IgD-negative memory B cell (primary cell): ENCODE results near the gene SLX4. TPM values are rescaled to one million over a fixed set of nuclear protein-coding genes. Genes with fewer than 3 reads are reported as not detected.
A peak's percentile ranks its signal among the peaks of the same experiment; 100 is the strongest.

ENCODE experiments used
- H3K27ac Mint-ChIP-seq, 3 donors: one replicate each; pipeline ENCODE4 v1.8.0; 2020 to 2022; ENCODE audit warnings: mild to moderate bottlenecking in 3 of 3, mixed read lengths in 3 of 3, moderate library complexity in 1 of 3
- H3K27me3 Mint-ChIP-seq: one replicate; pipeline ENCODE4 v1.8.0; 2021; ENCODE audit warnings: mixed read lengths
- H3K36me3 Mint-ChIP-seq: one replicate; pipeline ENCODE4 v1.8.0; 2020; ENCODE audit warnings: mild to moderate bottlenecking, mixed read lengths
- H3K4me1 Mint-ChIP-seq, 3 donors: one replicate each; pipeline ENCODE4 v1.8.0; 2020 to 2022; ENCODE audit warnings: mixed read lengths in 3 of 3, mild to moderate bottlenecking in 1 of 3
- H3K4me3 Mint-ChIP-seq, 4 donors: one replicate each; pipeline ENCODE4 v1.8.0; 2020 to 2022; ENCODE audit warnings: mild to moderate bottlenecking in 4 of 4, mixed read lengths in 4 of 4, moderate library complexity in 3 of 4
- H3K9me3 Mint-ChIP-seq, 3 donors: one replicate each; pipeline ENCODE4 v1.8.0; 2020 to 2021; ENCODE audit warnings: mixed read lengths in 3 of 3, mild to moderate bottlenecking in 1 of 3
- polyA plus RNA-seq: library from polyadenylated mRNA; unstranded; fragments of 300-500 nt; fragmentation: Illumina TruSeq; gene quantifications from one replicate; pipeline ENCODE4 v1.2.3, GENCODE V29; 2021

The SLX4 gene
- polyA plus RNA-seq, 1 donor from 2014 or later: 1.4 TPM

DNA sequence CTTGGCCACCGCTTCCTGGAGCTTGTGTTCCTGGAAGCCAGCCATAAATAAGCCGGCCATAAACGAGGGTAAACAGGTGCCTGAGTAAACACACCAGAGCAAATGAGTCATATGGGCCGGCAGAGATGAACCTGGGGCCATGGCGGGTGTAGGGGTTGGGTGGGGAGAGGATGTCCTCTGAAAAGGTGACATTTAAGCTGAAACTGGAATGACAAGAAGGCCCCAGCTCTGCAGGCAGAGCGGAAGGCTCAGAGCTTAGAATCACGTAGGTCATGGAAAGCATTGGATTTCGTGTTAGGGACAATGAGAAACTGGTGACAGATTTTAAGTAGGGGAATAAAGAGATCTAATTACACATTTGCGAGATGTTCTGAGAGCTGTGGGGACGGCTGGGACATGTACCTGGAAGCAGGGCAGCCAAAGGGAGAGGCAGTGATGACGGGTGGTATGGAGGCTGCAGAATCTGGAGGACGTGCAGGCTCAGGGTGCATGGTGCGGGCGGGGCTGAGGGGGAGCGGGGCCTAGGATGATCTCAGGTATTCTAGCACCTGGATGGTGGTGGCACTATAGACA lies 35.0 kb upstream of the SLX4 start:
- no peaks in the 10 kb centered on the region for H3K9me3 Mint-ChIP-seq
- no peak overlapping the region for H3K4me3 Mint-ChIP-seq
- peaks cover 1% of the 10 kb centered on the region for H3K36me3 Mint-ChIP-seq
- H3K4me1 Mint-ChIP-seq: peaks cover 0 to 3% (median 0%) of the 10 kb centered on the region in 3 donors
- H3K27me3 Mint-ChIP-seq: no peaks in the 10 kb centered on the region
- H3K27ac Mint-ChIP-seq: no peak overlapping the region

DNA sequence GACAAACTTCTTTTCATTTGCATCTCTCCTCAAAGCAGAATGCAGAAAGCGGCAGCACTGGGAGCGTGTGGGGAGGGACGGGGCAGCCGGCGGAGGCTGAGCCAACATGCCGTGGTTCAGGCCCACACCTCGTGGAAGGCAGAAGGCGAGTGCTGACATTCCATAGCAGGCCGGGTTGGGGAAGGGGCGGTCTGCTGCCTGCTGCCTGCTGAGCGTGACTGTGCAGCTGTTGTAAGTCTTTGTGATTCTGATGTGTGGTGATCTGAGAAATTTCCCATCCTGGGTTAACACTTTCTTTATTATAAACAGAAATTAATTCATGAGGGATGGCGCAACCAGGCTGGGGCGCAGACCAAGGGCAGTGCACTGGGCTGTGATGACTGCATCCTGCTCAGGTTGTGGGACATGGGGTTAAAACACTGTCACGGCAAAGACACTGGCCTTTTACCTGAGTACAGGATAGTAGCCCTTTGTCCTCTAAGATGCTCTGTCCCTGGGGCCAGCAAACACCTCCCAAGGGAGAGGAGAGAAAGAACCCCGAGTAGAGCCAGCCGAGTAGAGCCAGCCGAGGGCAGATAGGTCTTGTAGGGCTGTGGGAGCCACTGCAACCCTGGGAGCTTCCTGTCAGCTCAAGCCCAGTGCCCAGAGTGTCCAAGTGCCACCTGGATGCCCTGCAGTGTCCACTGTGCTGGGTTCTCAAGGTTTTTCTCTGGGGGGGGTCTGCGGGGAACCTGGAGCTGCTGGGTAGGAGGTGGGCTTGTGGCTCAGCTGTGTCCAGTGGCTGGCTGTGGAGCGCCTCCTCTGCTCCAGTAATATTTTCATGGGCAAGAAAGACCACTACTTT lies 34.3 kb upstream of the SLX4 start:
- H3K4me1 Mint-ChIP-seq: peaks cover 0 to 3% (median 0%) of the 10 kb centered on the region in 3 donors
- peak overlapping the region in 1 of 4 donors; percentile 54 for H3K4me3 Mint-ChIP-seq
- no peak overlapping the region for H3K27ac Mint-ChIP-seq
- no peaks in the 10 kb centered on the region for H3K9me3 Mint-ChIP-seq
- H3K36me3 Mint-ChIP-seq: peaks cover 1% of the 10 kb centered on the region
- no peaks in the 10 kb centered on the region for H3K27me3 Mint-ChIP-seq

DNA sequence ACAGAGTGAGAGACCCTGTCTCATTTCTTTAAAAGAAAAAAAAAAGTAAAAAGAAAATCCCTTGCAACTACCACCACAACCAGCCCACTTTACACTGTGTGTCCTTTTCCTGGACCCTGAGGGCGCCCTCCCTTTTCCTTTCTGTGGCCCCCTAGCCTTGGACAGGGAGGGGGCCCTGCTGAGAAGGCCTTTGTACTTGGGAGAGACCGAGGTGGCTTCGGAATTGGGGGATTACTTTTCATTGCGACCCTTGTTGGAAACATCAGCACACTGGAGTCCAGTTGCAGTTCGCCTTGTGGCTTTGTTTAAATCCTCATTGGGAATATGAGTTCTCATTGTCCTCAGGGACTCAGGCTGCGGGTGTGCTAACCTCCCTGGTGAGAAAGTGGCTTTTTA lies 33.7 kb upstream of the SLX4 start:
- no peaks in the 10 kb centered on the region for H3K27me3 Mint-ChIP-seq
- H3K9me3 Mint-ChIP-seq: no peaks in the 10 kb centered on the region

DNA sequence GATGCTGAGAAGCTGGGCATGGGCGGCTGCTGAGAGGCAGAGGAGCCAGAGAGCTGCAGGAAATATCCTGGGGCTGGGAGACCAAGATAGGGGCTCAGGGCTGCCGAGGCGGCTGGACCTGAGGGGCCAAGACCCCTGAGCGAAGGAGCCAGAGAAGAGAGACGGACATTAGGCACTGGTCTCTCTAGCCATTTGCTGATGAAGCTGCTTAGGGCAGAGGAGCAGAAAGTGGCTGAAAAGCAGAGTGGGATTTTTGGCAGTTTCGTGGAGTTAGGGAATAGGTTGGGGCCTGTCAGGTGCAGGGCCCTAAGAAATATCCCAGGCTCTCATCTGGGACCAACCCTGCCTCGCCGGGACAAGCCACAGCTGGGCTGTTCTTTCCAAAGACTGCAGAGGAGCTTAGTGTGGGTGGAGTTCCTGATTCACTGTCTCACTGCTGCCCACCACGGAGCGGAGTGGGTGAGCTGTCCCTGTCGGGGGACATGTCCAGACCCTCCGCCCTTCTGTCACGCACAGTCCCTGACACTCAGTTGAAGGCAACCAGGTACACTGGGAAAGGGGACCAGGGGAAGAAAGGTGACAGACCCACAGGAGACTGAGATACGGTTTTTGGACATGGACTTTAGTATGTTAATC lies 31.8 kb upstream of the SLX4 start:
- Mint-ChIP-seq H3K27me3 (no peaks in the 10 kb centered on the region), H3K9me3 (no peaks in the 10 kb centered on the region), H3K4me1 (peaks cover 0 to 5% (median 5%) of the 10 kb centered on the region in 3 donors), H3K36me3 (peaks cover 4% of the 10 kb centered on the region), H3K4me3 (no peak overlapping the region), H3K27ac (no peak overlapping the region)

More for the DNA sequence above, 33.7 kb upstream of the SLX4 start:
- Mint-ChIP-seq H3K4me1 (peaks cover 0 to 5% (median 3%) of the 10 kb centered on the region in 3 donors), H3K36me3 (peaks cover 1% of the 10 kb centered on the region), H3K4me3 (no peak overlapping the region), H3K27ac (no peak overlapping the region)

DNA sequence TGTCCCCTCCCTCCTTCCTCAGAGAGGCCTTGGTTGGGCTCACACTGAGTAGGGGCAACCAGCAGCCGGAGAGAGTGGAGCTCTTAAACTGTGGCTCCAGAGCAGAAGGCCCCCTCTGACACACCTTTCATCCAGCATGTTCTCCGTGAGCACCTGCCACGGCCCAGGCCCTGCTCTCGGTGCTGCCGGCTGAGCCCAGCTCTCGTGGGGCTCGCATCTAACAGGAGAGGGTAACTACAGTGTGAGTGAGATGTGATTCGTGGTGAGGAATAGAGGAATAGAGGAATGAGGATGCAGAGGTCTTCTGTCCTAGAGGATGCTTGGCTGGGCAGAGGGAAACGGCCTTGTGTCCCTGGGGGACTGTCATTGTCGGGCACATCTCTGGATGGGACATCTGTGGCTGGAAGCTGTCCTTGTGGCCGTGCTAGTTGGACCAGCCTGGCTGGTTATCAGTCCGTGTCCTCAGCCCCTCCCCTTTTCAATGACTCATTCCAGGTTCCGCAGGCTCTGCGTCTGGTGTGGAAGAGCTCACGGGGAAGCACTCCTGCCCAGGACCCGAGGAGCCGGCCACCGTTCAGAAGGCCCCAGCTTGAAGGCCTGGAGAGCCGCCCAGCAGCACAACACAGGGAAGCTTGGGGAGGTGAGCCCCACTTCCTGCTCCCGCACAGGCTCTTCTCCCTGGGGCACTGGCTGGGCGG lies 31.1 kb upstream of the SLX4 start:
- Mint-ChIP-seq H3K27ac (no peak overlapping the region), H3K27me3 (no peaks in the 10 kb centered on the region), H3K4me1 (peaks cover 6 to 9% (median 9%) of the 10 kb centered on the region in 3 donors), H3K4me3 (no peak overlapping the region), H3K36me3 (peaks cover 4% of the 10 kb centered on the region), H3K9me3 (no peaks in the 10 kb centered on the region)

DNA sequence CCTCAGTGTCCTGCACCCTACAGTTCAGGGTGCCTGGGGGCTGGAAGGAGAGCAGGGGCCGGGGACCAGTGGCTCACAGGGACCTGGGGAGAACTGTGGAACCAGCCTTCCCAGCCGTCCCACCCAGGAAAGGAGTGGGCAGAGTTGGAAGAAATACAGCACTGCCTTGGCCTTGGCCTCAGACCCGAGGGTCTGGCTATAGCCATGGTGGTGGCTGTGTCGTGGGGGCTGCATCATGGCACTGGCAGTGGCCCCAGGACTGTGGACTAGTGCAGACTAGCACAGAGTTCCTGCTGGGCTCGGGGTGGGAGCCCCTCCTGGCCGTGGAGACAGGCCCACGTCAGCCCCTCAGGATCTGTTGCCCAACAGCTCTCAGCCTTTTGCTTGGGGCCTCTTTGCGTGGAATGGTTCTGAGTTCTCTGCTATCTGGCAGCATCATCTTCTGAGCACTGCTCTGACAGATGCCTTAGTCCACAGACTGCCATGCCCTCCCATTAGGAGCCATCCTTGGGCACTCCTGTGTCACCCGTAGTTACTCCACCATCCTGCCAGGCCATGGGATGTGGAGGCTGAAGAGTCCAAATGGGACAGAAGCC lies 30.5 kb upstream of the SLX4 start:
- Mint-ChIP-seq H3K27ac (no peak overlapping the region), H3K36me3 (peaks cover 4% of the 10 kb centered on the region), H3K4me1 (peaks cover 12 to 15% (median 15%) of the 10 kb centered on the region in 3 donors), H3K9me3 (no peaks in the 10 kb centered on the region), H3K4me3 (no peak overlapping the region), H3K27me3 (no peaks in the 10 kb centered on the region)

DNA sequence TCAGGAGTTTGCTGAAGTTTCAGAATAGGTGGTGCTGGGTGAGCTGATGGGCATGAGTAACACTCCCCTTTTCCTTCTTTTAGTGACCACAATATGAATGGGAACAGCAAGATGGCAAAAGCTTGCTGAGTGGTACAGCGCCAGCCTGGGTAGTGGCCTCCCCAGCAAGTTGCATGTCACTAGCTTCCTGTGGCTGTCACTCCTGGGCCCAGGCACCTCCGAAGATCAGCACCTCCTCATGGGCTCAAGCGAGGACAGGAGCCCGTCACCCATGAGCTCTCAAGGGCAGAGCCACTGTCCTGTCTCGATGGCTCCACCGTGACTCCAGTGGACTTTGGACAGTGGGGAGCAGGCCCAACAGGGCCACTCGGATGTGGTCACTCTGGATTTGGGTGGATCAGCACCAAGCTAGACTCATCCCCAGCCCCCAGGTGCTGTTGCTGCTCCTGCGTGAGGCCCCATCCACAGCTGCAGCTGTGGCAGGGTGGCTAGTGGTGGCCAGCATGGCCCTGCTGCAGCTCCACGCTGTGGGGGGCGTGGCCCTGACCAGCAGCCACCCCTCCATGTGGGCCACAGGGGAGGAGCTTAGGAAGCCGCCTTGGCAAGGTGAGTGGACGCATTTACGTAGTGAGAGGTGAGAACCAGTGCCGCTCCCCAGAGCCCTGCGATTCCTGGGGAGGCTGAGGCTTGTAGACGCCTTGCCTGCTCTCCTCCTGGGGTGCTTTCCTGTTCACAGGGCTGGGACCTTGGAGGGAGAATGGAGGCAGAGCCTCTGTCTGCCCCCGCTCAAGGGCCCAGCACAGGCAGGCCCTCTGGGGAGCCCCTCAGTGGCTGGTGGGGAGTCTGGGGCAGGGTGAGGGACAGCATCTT lies 29.5 kb upstream of the SLX4 start:
- H3K9me3 Mint-ChIP-seq: no peaks in the 10 kb centered on the region
- peaks cover 19% of the 10 kb centered on the region in 3 donors for H3K4me1 Mint-ChIP-seq
- no peak overlapping the region for H3K4me3 Mint-ChIP-seq
- H3K36me3 Mint-ChIP-seq: peaks cover 6% of the 10 kb centered on the region
- H3K27ac Mint-ChIP-seq: no peak overlapping the region
- no peaks in the 10 kb centered on the region for H3K27me3 Mint-ChIP-seq

DNA sequence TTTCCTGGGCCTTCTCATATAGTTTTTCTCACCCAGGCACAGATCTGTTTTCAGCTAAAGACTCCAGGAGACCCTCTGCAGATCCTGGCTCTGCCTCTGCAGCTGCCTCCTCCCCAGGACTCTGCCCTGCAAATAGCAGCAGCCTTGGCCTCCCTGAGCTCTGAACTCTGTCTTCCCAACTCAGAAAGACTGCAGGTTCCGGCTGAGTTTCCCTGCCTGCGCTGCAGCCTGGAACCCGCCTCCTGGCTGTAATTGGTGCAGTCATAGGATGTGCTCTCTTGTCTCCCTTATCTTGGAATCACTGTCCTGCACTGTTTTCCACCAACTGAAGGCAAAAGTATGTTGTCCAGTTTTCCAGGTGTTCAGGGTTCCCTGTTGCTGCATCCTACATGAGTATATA lies 28.8 kb upstream of the SLX4 start:
- Mint-ChIP-seq H3K36me3 (peaks cover 11% of the 10 kb centered on the region), H3K4me1 (peaks cover 20 to 23% (median 21%) of the 10 kb centered on the region in 3 donors), H3K27ac (no peak overlapping the region), H3K9me3 (no peaks in the 10 kb centered on the region), H3K27me3 (no peaks in the 10 kb centered on the region), H3K4me3 (no peak overlapping the region)

DNA sequence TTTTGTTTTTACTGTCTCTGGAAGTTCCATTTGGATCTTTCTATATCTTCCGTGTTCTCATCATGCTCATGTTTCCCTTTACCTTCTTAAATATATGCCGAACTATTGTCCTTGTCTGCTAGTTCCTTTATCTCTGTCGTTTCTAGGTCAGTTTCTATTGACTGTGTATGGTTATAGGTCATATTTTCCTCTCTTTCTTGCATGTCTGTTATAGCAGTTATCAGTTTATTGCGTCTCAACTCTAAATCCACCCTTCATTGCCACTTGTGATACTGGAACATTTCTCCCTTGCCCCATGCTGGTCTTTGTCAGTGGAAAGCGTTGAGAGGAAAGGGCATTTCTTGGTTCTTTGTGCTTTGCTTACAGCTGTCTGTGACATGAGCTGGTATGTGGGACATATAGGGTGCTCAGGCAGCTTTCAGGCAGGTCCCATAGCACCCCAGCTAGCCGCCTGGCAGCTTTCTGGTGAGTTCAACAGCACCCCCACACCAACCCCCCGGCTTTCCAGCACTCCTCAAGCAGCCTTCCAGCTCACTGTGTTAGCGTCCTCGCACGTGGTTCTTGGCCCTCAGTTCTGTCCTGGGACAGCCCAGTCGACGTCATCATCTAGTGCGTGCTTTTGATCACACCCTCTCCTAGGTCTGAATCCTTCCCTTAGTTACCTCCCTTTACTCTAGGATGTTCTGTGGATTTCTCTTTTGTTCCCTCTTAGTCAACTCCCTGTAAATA lies 27.7 kb upstream of the SLX4 start:
- Mint-ChIP-seq H3K27me3 (no peaks in the 10 kb centered on the region), H3K4me3 (peak overlapping the region in 2 of 4 donors; percentile 13 to 56), H3K27ac (no peak overlapping the region), H3K4me1 (peaks cover 20 to 23% (median 21%) of the 10 kb centered on the region in 3 donors), H3K36me3 (peaks cover 11% of the 10 kb centered on the region), H3K9me3 (no peaks in the 10 kb centered on the region)

DNA sequence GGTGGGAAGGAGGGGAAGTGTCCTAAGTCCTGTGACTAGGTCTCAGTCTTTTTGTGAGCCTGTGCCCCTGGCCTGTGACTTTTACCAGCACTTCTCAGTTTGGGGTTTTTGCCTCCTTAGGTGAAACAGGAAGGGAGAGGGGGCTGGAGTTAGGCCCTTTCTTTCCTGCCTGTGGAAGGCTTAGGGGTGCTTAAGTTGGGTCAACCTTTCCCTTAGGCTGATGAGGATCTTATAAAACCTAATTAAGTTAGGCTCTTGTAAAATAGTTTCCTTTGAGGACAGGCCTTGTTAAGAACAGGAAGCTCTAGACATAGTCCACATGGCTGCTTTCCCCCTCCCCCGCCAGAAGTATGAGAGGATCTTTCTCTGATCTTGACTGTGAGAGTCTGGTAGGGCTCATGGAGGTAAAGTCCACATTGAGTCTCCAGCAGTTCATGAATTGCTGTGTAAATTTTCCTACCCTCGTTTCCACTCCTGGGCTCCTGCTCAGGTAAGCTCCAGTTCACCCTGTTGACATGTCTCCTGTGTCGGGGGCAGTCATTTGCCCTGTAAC lies 26.0 kb upstream of the SLX4 start:
- Mint-ChIP-seq H3K4me1 (peaks cover 20 to 23% (median 22%) of the 10 kb centered on the region in 3 donors), H3K4me3 (peak overlapping the region in 2 of 4 donors; percentile 22 to 29), H3K36me3 (peaks cover 10% of the 10 kb centered on the region), H3K9me3 (no peaks in the 10 kb centered on the region), H3K27ac (peak overlapping the region; percentile 49 to 78 (median 74)), H3K27me3 (no peaks in the 10 kb centered on the region)

DNA sequence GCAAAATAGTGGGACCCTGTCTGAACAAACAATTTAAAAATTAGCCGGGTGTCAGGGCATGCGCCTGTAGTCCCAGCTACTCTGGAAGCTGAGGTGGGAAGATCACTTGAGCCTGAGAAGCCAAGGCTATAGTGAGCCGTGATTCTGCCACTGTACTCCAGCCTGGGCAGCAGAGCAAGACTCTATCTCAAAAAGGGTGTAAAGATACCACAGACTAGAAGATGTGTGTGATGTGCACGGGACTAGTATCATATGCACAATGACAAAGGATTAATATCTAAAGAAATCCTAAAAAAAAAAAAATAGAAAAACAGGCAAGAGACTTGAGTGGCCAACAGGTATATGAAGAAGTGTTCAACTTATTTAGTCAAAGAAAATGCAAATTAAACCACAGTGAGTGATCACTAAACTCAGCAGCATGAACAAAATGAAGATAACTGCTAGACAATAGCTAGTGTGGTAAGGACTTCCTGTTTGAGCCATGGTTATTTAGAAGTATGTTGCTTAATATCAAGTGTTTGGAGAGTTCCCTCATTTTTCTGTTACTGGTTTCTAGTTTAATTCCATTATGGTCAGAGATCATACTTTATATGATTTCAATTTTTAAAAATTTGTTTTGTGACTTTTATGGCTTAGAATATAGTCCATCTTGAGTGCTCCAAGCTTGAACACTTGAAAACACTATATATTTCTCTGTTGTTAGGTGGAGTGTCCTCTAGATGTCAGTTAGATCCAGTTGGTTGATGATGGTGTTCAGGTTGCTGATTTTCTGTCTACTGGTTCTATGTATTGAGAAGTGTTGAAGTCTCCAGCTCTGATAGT lies 14.7 kb upstream of the SLX4 start:
- peak overlapping the region; percentile 23 to 93 (median 37) for H3K27ac Mint-ChIP-seq
- no peaks in the 10 kb centered on the region for H3K36me3 Mint-ChIP-seq
- H3K27me3 Mint-ChIP-seq: no peaks in the 10 kb centered on the region
- H3K9me3 Mint-ChIP-seq: no peaks in the 10 kb centered on the region
- peaks cover 35 to 49% (median 36%) of the 10 kb centered on the region in 3 donors for H3K4me1 Mint-ChIP-seq
- H3K4me3 Mint-ChIP-seq: peak overlapping the region in 2 of 4 donors; percentile 60 to 71

DNA sequence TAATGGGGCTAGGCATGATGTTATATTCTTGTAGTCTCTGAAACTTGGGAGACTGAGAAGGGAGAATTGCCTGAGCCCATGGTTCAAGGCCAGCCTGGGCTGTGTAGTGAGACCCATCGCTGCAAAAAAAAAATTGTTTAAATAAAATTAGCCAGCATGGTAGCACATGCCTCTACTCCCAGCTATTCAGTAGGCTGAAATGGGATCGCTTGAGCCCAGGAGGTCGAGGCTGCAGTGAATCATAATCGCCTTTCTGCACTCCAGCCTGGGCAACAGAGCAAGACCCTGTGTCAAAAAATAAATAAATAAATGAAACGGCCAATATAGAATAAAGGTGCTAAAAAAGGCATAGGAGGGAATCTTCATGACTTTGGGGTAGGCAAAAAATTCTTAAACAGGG lies 13.9 kb upstream of the SLX4 start:
- H3K27me3 Mint-ChIP-seq: no peaks in the 10 kb centered on the region
- H3K9me3 Mint-ChIP-seq: no peaks in the 10 kb centered on the region
- peaks cover 35 to 49% (median 36%) of the 10 kb centered on the region in 3 donors for H3K4me1 Mint-ChIP-seq
- peak overlapping the region in 1 of 3 donors; percentile 58 for H3K27ac Mint-ChIP-seq
- no peaks in the 10 kb centered on the region for H3K36me3 Mint-ChIP-seq
- no peak overlapping the region for H3K4me3 Mint-ChIP-seq
